Endothelial cell of umbilical vein (primary cell): ENCODE results near the gene RANBP2.
"Not testable (repeated sequence)": the region's sequence is repeated elsewhere in the genome, so short reads cannot be mapped to it uniquely, and the experiment has no call there.

Experiments
- CTCF ChIP-seq, 2 donors: IDR thresholded peaks; 1 replicate in 1 of 2; 2 replicates in 1 of 2; pipeline ENCODE4 v1.5.1; 2011; ENCODE audit warnings: low read length in 2 of 2, mild to moderate bottlenecking in 2 of 2, moderate library complexity in 2 of 2, control low read depth in 1 of 2, inconsistent platforms in 1 of 2, low read depth in 1 of 2; ENCODE audit not compliant: insufficient read depth in 1 of 2; ENCODE audit errors: extremely low read depth in 1 of 2
- EZH2 ChIP-seq: IDR thresholded peaks from 2 replicates; pipeline ENCODE4 v1.6.1; 2012; ENCODE audit warnings: borderline replicate concordance, low read depth, mild to moderate bottlenecking, moderate library complexity, low read length, inconsistent platforms; ENCODE audit not compliant: severe bottlenecking
- MAX ChIP-seq: IDR thresholded peaks from 2 replicates; pipeline ENCODE4 v1.6.1; 2011; ENCODE audit not compliant: insufficient read depth, insufficient read length
- POLR2A ChIP-seq: IDR thresholded peaks from 2 replicates; pipeline ENCODE4 v1.6.1; 2012; ENCODE audit warnings: low read depth, mild to moderate bottlenecking, control low read depth, low read length
- POLR2AphosphoS5 ChIP-seq: IDR thresholded peaks from 2 replicates; pipeline ENCODE4 v1.6.1; 2012; ENCODE audit warnings: low read depth, mild to moderate bottlenecking, control low read depth, low read length, moderate library complexity; ENCODE audit not compliant: insufficient read depth

- not testable (repeated sequence) for TF ChIP-seq MAX; CTCF (IDR thresholded peaks at IDR 0.05; ENCODE audit: extremely low read depth in 1 of 2, insufficient read depth in 1 of 2, low read depth in 1 of 2, low read length in 2 of 2); EZH2; POLR2AphosphoS5; POLR2A
Observed at GRCh38 chr2:108672200-108672805, 47.0 kb upstream of the RANBP2 start.
